GM19463 (cell line): ENCODE results near the gene FKBP14.

Experiments
- ATAC-seq: cut with Tn5 transposase; IDR thresholded peaks from one replicate; pipeline ENCODE4 v1.9.1; 2021; ENCODE audit warnings: mild to moderate bottlenecking, moderate library complexity; ENCODE audit not compliant: unreplicated experiment

The FKBP14 gene

DNA sequence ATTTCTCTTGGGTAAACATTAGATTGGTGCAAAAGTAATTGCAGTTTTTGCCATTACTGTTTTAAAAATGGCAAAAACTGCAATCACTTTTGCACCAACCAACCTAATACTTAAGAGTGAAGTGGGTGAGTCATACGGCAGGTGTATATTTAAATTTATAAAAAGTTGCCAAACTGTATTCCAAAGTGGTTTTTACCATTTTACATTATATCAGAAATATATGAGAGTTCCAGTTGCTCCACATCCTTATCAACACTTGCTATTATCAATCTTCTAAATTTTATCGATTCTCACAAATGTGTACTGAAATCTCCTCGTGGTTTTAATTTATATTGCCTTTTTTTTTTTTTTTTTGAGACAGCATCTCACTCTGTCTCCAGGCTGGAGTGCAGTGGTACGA is 33.4 kb downstream of the FKBP14 start:
- no peak for ATAC-seq

GRCh38 chr7:29991937-29992336 is 34.6 kb downstream of the FKBP14 start:
- ATAC-seq = no peak

- no peak for ATAC-seq
Measured at GRCh38 chr7:29990931-29991330, 35.6 kb downstream of the FKBP14 start.

- ATAC-seq = peak; percentile 44
Measured at GRCh38 chr7:29989257-29989995, 37.1 kb downstream of the FKBP14 start, which contains the start of gene SCRN1. SCRN1 (minus strand) TSS chr7:29989801; CDS start chr7:29969067, 20,734 bp downstream.

DNA sequence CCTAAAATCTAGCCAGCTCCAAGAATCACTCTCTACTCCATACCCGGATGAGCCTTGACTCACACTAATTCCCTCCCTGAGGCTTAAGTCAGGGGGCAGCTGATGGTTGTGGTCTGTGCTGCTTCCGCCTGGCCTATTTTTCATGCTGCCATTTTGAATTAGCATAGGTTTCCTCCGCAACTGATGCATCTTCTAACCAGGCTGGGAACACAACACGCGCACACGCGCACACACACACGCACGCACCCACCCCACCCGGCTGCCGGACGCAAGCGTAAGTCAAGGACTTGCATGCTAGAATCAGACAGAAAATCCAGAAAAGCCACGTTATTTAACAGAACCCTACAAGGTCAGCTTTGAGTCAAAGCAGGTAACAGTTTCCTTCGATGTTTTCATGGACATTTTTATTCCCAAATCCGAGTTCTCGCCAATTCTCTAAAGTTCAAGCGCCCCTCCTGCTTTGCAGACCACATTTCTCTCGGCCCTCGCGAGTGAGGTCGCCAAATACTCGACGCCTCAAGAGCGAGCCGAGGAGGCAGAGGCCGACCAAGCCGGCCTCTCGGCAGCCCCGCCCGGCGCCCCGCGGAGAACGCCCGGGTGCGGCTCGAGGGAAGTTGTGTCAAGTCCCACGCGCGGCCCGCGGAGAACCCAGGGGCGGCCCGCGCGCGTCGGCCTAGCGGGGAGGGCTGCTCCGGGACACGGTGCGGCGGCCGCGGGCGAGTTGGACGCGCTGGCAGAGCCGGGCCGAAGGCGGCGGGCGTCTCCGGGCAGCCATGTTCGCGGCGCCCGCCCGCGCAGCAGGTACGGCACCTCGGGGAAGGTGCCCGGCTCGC is 37.9 kb downstream of the FKBP14 start:
- ATAC-seq = peak; percentile 34

DNA sequence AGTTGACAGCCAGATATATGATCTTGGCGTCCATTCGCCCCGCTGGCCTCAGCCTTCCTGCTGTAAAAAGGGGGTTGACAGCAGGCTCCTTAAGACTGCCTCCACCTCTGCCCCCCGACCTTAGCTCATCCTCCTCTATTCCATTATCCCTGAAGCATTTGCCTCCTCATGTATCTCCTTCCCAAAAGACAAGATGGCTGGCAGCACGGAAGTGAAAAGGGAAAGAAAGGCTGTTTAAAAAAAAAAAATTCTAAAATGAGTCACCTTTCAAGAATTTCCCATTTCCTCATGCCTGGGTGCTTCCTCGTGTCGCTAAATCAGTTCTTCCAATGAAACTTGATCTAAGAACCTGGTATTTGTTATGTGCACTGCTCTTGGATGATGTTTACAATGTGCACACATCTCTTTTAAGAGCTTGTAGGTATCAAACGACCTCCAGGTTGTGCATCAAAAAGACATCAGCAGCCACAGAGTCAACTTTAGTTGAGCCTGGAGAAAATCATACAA is 38.6 kb downstream of the FKBP14 start:
- ATAC-seq = no peak

DNA sequence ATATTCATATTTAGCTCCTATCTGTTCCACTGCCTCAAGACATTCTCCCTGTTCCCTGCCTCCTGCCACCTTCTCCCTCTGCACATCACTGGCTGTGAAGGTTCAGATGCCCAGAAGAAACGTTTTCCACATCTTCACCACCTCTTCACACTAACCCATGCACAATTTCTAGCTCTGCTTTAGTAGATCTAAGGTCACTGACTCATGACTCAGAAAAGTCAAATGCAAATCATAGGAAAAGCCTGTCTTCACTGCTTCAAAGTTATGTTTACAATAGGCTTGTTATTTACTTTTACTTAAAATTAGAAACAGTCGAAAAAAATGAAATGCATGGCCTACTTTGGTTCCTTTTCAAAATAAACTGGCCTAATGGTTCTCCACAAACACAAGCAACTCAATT is 39.4 kb downstream of the FKBP14 start:
- no peak for ATAC-seq

GRCh38 chr7:29980151-29980550 is 46.4 kb downstream of the FKBP14 start:
- ATAC-seq = no peak

- ATAC-seq = no peak
Measured at GRCh38 chr7:29977886-29978651, 48.4 kb downstream of the FKBP14 start.

GRCh38 chr7:29976673-29977415 is 49.7 kb downstream of the FKBP14 start:
- no peak for ATAC-seq

DNA sequence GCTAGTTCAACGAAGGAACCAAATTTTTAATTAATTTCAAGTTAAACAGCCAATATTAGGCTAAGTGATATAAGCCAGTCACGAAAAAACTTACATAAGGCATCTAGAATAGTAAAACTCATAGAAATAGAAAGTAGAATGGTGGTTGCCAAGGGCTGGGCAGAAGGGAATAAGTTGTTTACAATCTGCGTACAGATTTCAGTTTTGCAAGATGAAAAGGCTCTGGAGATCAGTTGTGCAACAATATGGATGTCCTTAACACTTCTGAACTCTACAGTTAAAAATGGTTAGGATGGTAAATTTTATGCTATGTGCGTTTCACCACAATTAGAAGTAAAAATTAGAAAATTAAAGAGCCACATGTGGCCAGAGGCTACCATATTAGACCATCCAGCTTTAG is 50.2 kb downstream of the FKBP14 start:
- ATAC-seq = no peak

GRCh38 chr7:29975561-29975960 is 50.9 kb downstream of the FKBP14 start:
- no peak for ATAC-seq

GRCh38 chr7:29974286-29974685 is 52.2 kb downstream of the FKBP14 start:
- ATAC-seq = no peak

- ATAC-seq = no peak
Measured at GRCh38 chr7:29972315-29972669, 54.2 kb downstream of the FKBP14 start.

- no peak for ATAC-seq
Measured at GRCh38 chr7:29971566-29972314, 54.8 kb downstream of the FKBP14 start.

GRCh38 chr7:29970158-29970557 is 56.3 kb downstream of the FKBP14 start:
- ATAC-seq = no peak

GRCh38 chr7:29969738-29970137 is 56.8 kb downstream of the FKBP14 start:
- ATAC-seq = no peak

- ATAC-seq = no peak
Measured at GRCh38 chr7:29968683-29969395, 57.7 kb downstream of the FKBP14 start.

- no peak for ATAC-seq
Measured at GRCh38 chr7:29965030-29965429, 61.5 kb downstream of the FKBP14 start.
